ENCODE data around the gene ATF7IP2. TPM values are rescaled to one million over a fixed set of nuclear protein-coding genes. Genes with fewer than 3 reads are reported as not detected.

Gene ATF7IP2
- total and polyA plus RNA-seq, 2 donors (not counting 1 experiment from before 2014, with no cell fraction given), result 0.89 to 1.2 TPM

DNA sequence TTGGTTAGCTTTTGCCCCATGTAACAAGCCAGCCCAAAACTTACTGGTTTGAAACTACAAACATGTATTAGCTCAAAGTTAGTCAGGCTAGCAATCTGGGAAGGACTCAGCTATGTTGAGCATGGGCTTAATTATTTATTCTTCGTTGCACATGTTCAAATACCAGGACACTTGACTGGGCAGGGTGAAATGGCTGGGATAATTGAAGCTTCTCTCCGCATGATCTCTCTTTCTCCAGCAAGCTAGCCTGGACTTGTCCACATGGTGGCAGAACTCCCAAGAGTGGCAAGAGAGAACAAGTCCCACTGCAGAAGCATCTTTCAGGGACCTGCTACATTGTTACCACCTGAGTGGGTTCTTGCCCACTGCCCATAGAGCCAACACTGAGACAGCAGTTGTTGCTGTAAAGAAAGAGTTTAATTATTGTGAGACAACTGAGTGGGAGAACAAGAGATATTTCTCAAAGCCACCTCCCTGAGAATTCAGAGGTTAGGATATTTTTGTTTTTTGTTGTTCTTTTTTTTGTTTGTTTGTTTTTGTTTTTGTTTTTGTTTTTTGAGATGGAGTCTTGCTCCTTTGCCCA is 16.8 kb upstream of the ATF7IP2 start:
- no peaks in the 10 kb centered on the region for H3K79me2 ChIP-seq (ENCODE audit: control insufficient read depth, insufficient read depth, low read length)
- no peaks in the 10 kb centered on the region for H3K9me3 ChIP-seq (ENCODE audit: control insufficient read depth, insufficient read depth, low read depth, low read length)
- no peak overlapping the region for H2AFZ ChIP-seq (ENCODE audit: low read length)
- H3K27ac ChIP-seq (ENCODE audit: insufficient read depth, low read length), result no peak overlapping the region
- no peak overlapping the region for H3K9ac ChIP-seq (ENCODE audit: insufficient read depth, low read length)
- no peaks in the 10 kb centered on the region for H4K20me1 ChIP-seq (ENCODE audit: control insufficient read depth, extremely low read depth, insufficient read depth, low read length)
- no peaks in the 10 kb centered on the region for H3K4me1 ChIP-seq (ENCODE audit: control insufficient read depth, extremely low read depth, insufficient read depth, low read length)
- DNase-seq (ENCODE audit: low read depth in 2 of 2), result peak in 1 of 2 donors; percentile 26
- no peak overlapping the region for H3K4me3 ChIP-seq (replicated peaks in 1 of 4; ENCODE audit: control extremely low read depth in 1 of 4, insufficient read depth in 1 of 4, low read depth in 3 of 4, low read length in 4 of 4)
- no peaks in the 10 kb centered on the region for H3K27me3 ChIP-seq (ENCODE audit: control insufficient read depth, insufficient read depth, low read length)
- H3K4me2 ChIP-seq (ENCODE audit: extremely low read depth, insufficient read depth, low read length), result no peak overlapping the region
- TF ChIP-seq EZH2 (IDR thresholded peaks at IDR 0.05; ENCODE audit: low read length, missing control alignments), result no peak
- TF ChIP-seq, protein P1, sequence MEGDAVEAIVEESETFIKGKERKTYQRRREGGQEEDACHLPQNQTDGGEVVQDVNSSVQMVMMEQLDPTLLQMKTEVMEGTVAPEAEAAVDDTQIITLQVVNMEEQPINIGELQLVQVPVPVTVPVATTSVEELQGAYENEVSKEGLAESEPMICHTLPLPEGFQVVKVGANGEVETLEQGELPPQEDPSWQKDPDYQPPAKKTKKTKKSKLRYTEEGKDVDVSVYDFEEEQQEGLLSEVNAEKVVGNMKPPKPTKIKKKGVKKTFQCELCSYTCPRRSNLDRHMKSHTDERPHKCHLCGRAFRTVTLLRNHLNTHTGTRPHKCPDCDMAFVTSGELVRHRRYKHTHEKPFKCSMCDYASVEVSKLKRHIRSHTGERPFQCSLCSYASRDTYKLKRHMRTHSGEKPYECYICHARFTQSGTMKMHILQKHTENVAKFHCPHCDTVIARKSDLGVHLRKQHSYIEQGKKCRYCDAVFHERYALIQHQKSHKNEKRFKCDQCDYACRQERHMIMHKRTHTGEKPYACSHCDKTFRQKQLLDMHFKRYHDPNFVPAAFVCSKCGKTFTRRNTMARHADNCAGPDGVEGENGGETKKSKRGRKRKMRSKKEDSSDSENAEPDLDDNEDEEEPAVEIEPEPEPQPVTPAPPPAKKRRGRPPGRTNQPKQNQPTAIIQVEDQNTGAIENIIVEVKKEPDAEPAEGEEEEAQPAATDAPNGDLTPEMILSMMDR (conservative IDR thresholded peaks at IDR 0.05 in 1 of 2, IDR thresholded peaks at IDR 0.05 in 1 of 2; ENCODE audit: low read depth in 1 of 2, low read length in 2 of 2), result no peak
- no peaks in the 10 kb centered on the region for H3K36me3 ChIP-seq (ENCODE audit: control insufficient read depth, insufficient read depth, low read length)

DNA sequence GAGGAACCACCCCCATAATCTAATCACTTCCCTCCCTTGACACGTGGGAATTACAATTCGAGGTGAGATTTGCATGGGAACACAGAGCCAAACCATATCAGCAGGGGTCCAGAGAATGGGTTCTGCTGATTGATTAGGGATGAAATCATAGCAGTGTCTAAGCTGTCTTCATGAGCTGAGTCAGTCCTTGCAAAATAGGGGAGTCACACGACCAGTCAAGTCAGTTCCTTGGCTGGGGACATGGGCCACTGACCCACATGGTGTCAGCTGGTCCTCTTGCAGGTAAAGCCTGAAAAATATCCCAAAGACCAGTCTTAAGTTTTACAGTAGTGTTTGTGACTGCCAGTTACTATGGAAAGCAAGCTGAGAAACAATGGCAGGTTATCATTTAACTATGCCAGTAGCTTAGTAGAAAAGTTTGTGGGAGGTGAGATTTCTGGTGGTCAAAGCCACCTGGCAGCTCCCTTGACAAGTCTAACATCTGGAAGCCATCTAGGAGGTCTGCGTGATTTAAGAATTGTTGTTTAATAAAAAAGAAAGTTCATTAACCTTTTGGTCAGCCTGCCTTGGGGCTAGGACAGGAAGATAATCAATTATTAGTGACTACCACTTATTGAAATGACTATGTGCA is 15.7 kb upstream of the ATF7IP2 start:
- Histone ChIP-seq H3K9me3 (ENCODE audit: control insufficient read depth, insufficient read depth, low read depth, low read length) (no peaks in the 10 kb centered on the region), H3K4me3 (replicated peaks in 1 of 4; ENCODE audit: control extremely low read depth in 1 of 4, insufficient read depth in 1 of 4, low read depth in 3 of 4, low read length in 4 of 4) (no peak overlapping the region), H3K79me2 (ENCODE audit: control insufficient read depth, insufficient read depth, low read length) (no peaks in the 10 kb centered on the region), H3K27me3 (ENCODE audit: control insufficient read depth, insufficient read depth, low read length) (no peaks in the 10 kb centered on the region), H3K4me1 (ENCODE audit: control insufficient read depth, extremely low read depth, insufficient read depth, low read length) (no peaks in the 10 kb centered on the region), H3K27ac (ENCODE audit: insufficient read depth, low read length) (no peak overlapping the region), H4K20me1 (ENCODE audit: control insufficient read depth, extremely low read depth, insufficient read depth, low read length) (no peaks in the 10 kb centered on the region), H2AFZ (ENCODE audit: low read length) (no peak overlapping the region), H3K9ac (ENCODE audit: insufficient read depth, low read length) (no peak overlapping the region), H3K4me2 (ENCODE audit: extremely low read depth, insufficient read depth, low read length) (no peak overlapping the region), H3K36me3 (ENCODE audit: control insufficient read depth, insufficient read depth, low read length) (no peaks in the 10 kb centered on the region)
- TF ChIP-seq, protein P1 (conservative IDR thresholded peaks at IDR 0.05 in 1 of 2, IDR thresholded peaks at IDR 0.05 in 1 of 2; ENCODE audit: low read depth in 1 of 2, low read length in 2 of 2), result no peak
- no peak for TF ChIP-seq EZH2 (IDR thresholded peaks at IDR 0.05; ENCODE audit: low read length, missing control alignments)
- DNase-seq (ENCODE audit: low read depth in 2 of 2), result peak in 1 of 2 donors; percentile 14

DNA sequence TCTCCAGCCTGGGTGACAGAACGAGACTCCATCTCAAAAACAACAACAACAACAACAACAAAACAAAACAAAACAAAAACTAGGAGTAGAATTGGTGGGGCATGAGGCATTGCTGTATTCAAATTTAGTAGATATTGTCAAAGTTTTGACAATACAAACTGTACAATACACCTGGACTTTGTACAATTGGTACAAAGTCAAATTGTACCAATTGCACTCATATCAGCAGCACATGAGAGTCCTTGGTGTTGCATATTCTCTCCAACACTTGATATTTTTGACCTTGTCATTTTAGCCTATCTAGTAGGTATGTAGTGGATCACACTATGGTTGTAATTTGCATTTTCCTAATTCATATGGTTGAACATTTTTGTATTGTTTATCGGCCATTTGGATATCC is 14.3 kb upstream of the ATF7IP2 start:
- Histone ChIP-seq H4K20me1 (ENCODE audit: control insufficient read depth, extremely low read depth, insufficient read depth, low read length) (no peaks in the 10 kb centered on the region), H3K4me2 (ENCODE audit: extremely low read depth, insufficient read depth, low read length) (no peak overlapping the region), H3K79me2 (ENCODE audit: control insufficient read depth, insufficient read depth, low read length) (no peaks in the 10 kb centered on the region), H3K9ac (ENCODE audit: insufficient read depth, low read length) (no peak overlapping the region), H3K4me1 (ENCODE audit: control insufficient read depth, extremely low read depth, insufficient read depth, low read length) (no peaks in the 10 kb centered on the region), H3K36me3 (ENCODE audit: control insufficient read depth, insufficient read depth, low read length) (no peaks in the 10 kb centered on the region), H3K4me3 (replicated peaks in 1 of 4; ENCODE audit: control extremely low read depth in 1 of 4, insufficient read depth in 1 of 4, low read depth in 3 of 4, low read length in 4 of 4) (no peak overlapping the region), H3K27ac (ENCODE audit: insufficient read depth, low read length) (no peak overlapping the region), H2AFZ (ENCODE audit: low read length) (no peak overlapping the region), H3K9me3 (ENCODE audit: control insufficient read depth, insufficient read depth, low read depth, low read length) (no peaks in the 10 kb centered on the region), H3K27me3 (ENCODE audit: control insufficient read depth, insufficient read depth, low read length) (no peaks in the 10 kb centered on the region)
- TF ChIP-seq, protein P1 (conservative IDR thresholded peaks at IDR 0.05 in 1 of 2, IDR thresholded peaks at IDR 0.05 in 1 of 2; ENCODE audit: low read depth in 1 of 2, low read length in 2 of 2), result no peak
- TF ChIP-seq EZH2 (IDR thresholded peaks at IDR 0.05; ENCODE audit: low read length, missing control alignments), result no peak
- DNase-seq (ENCODE audit: low read depth in 2 of 2), result no peak
